Mammary epithelial cell (primary cell): ENCODE measurements around the gene ATP5ME.

ENCODE experiments used
- CTCF ChIP-seq, 2 donors: IDR thresholded peaks in 1 of 2; conservative IDR thresholded peaks in 1 of 2; 2 replicates each; pipeline ENCODE4 v1.5.1; 2011 to 2012; ENCODE audit warnings: inconsistent platforms in 2 of 2, low read length in 2 of 2, mild to moderate bottlenecking in 2 of 2, control low read depth in 1 of 2, low read depth in 1 of 2; ENCODE audit not compliant: insufficient read depth in 1 of 2; ENCODE audit errors: extremely low read depth in 1 of 2
- EZH2 ChIP-seq: IDR thresholded peaks from 2 replicates; pipeline ENCODE4 v1.6.1; 2012; ENCODE audit warnings: low read length, inconsistent platforms, borderline replicate concordance

DNA sequence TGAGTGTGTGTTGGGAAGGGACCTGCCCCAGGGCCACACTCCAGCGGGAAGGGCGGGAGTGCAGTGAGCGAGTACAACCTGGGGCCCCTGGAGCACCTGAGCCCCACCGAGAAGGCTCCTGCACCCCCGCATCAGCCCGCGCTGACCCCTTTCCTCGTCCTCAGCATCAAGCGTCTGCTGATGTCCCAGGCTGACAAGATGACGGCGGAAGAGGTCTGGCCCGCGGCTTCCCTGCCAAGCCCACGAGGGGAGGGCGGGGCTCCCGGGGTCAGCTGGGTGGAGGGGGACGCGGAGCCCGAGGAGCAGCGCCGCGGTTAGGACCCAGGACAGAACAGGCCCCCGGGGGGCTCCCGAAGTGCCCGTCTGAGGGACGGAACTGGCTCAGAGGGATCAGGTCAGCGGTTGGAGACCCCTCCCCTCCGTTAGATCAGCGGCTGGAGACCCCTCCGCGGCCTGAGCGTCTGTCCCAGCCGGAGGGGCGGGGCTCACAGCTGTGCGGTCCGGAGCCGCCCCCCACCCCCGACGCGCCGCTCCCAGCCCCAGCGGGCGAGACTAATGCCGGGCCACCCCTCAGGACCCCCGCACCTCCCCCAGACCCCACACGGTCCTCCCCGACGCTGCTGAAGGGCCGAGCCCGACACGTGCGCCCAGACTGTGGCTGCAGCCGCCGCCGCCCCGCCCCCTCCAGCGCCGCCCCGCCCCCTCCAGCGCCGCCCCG is 7.0 kb upstream of the ATP5ME start:
- TF ChIP-seq CTCF (conservative IDR thresholded peaks at IDR 0.05 in 1 of 2, IDR thresholded peaks at IDR 0.05 in 1 of 2; ENCODE audit: extremely low read depth in 1 of 2, insufficient read depth in 1 of 2, low read depth in 1 of 2, low read length in 2 of 2) (no peak), EZH2 (no peak)
